Panc1 (cell line): Measurements from ENCODE around the gene LRRC45. TPM values are rescaled to one million over a fixed set of nuclear protein-coding genes. Genes with fewer than 3 reads are reported as not detected.
A peak's percentile ranks its signal among the peaks of the same experiment; 100 is the strongest.

Source experiments
- ATAC-seq: fragments of 200-7000 bp; cut with Tn5 transposase; 2 replicates; pipeline ENCODE4 v1.9.1; 2020; ENCODE audit warnings: mild to moderate bottlenecking, moderate library complexity
- BruUV-seq: library from RNA; stranded (reverse); fragments of 400-500 nt; replicated peaks from 2 replicates; lab custom pipeline; 2021; lab: Mats Ljungman, UMichigan
- CTCF ChIA-PET: fragments of 300-600 bp; sonication (Branson Sonifier 250); formaldehyde crosslinking; loops from one replicate; lab custom pipeline; 2022; ENCODE audit warnings: antibody characterized with exemption; lab: Charles Lee
- POLR2A ChIA-PET: fragments of 300-600 bp; sonication (Branson Sonifier 250); formaldehyde crosslinking; loops from one replicate; lab custom pipeline; 2022; ENCODE audit warnings: antibody characterized with exemption; lab: Charles Lee
- DNase-seq: peaks from one replicate; pipeline ENCODE4 v3.0.0-alpha.2; 2010; ENCODE audit warnings: low read depth, low spot score
- H3K27ac ChIP-seq: 2 replicates; pipeline ENCODE4 v1.5.1; 2011; ENCODE audit warnings: mild to moderate bottlenecking, low read length, inconsistent platforms
- H3K27me3 ChIP-seq: fragments of 200-500 bp; sonication (Bioruptor generic); 2 replicates; pipeline ENCODE4 v1.6.0; 2014; ENCODE audit warnings: low read length, inconsistent platforms; ENCODE audit not compliant: control insufficient read depth, insufficient read depth
- H3K36me3 ChIP-seq: fragments of 200-500 bp; sonication (Bioruptor generic); 2 replicates; pipeline ENCODE4 v1.5.1; 2014; ENCODE audit warnings: inconsistent platforms, mild to moderate bottlenecking, low read length, moderate library complexity; ENCODE audit not compliant: control insufficient read depth, insufficient read depth
- H3K4me1 ChIP-seq: 2 replicates; pipeline ENCODE4 v1.5.1; 2011; ENCODE audit warnings: inconsistent platforms, mild to moderate bottlenecking, low read length, moderate library complexity; ENCODE audit not compliant: control insufficient read depth, insufficient read depth
- H3K4me3 ChIP-seq, 2 experiments: 2 replicates each; pipeline ENCODE4 v1.5.1; 2011 to 2012; ENCODE audit warnings: low read depth in 2 of 2, low read length in 2 of 2, mild to moderate bottlenecking in 2 of 2, inconsistent platforms in 1 of 2, moderate library complexity in 1 of 2
- H3K9me3 ChIP-seq: fragments of 200-500 bp; sonication (Bioruptor generic); 2 replicates; pipeline ENCODE4 v1.5.1; 2014; ENCODE audit warnings: low read depth, mild to moderate bottlenecking, inconsistent platforms, low read length, moderate library complexity; ENCODE audit not compliant: control insufficient read depth, insufficient read depth
- CTCF ChIP-seq: fragments of 450-650 bp; IDR thresholded peaks from 2 replicates; pipeline ENCODE4 v1.5.1; 2017; ENCODE audit warnings: mild to moderate bottlenecking
- POLR2AphosphoS5 ChIP-seq: IDR thresholded peaks from 2 replicates; pipeline ENCODE4 v1.6.1; 2012; ENCODE audit warnings: mild to moderate bottlenecking, low read depth, low read length, moderate library complexity
- REST ChIP-seq, 2 experiments: IDR thresholded peaks; 2 replicates each; pipeline ENCODE4 v1.6.1; 2011 to 2012; ENCODE audit warnings: low read depth in 2 of 2, control low read depth in 1 of 2, low read length in 1 of 2, mild to moderate bottlenecking in 1 of 2, moderate library complexity in 1 of 2; ENCODE audit not compliant: insufficient read depth in 1 of 2
- SIN3A ChIP-seq: IDR thresholded peaks from 2 replicates; pipeline ENCODE4 v1.6.1; 2012; ENCODE audit warnings: low read depth, mild to moderate bottlenecking, low read length, moderate library complexity, borderline replicate concordance; ENCODE audit not compliant: insufficient read depth
- TCF7L2 ChIP-seq: IDR thresholded peaks from 2 replicates; pipeline ENCODE4 v1.6.1; 2011; ENCODE audit warnings: mild to moderate bottlenecking, low read depth, low read length, inconsistent platforms
- in situ Hi-C: cut with HindIII; loops from 2 replicates; pipeline ENCODE4 v1.10.0; 2016; ENCODE audit warnings: low sequenced_read_pairs, low pct_unique_long_range_greater_than_20kb
- intact Hi-C: fragments of 100-400 bp; cut with micrococcal nuclease; formaldehyde crosslinking; loops from one replicate; pipeline ENCODE4 v1.10.0; 2022; ENCODE audit not compliant: unreplicated experiment
- total RNA-seq: library from RNA; stranded (reverse); gene quantifications from one replicate; pipeline ENCODE4 v1.2.1, GENCODE V29; 2021; ENCODE audit not compliant: unreplicated experiment

Gene LRRC45
- total RNA-seq, 1 experiment from 2014 or later = 29.9 TPM

- in situ Hi-C loops = no loop called here
- Histone ChIP-seq H3K4me3 (no peak overlapping the region), H3K36me3 (no peaks in the 10 kb centered on the region), H3K27me3 (no peaks in the 10 kb centered on the region), H3K9me3 (no peaks in the 10 kb centered on the region), H3K4me1 (peaks cover 15% of the 10 kb centered on the region), H3K27ac (no peak overlapping the region)
- TF ChIP-seq POLR2AphosphoS5 = no peak
- no peak for TF ChIP-seq TCF7L2
- no peak for TF ChIP-seq REST (IDR thresholded peaks at IDR 0.05; ENCODE audit: insufficient read depth in 1 of 2, low read depth in 2 of 2, low read length in 1 of 2)
- no peak for TF ChIP-seq SIN3A
- no peak for TF ChIP-seq CTCF
- BruUV-seq = no TSS peak
- ChIA-PET CTCF (interaction anchor here (1.3 kb wide), 1 partner anchor 24 kb away, joined by 3 read pairs; no protein-coding TSS in a partner anchor), POLR2A (interaction anchor here (0.7 kb wide), 1 partner anchor 17 kb away, joined by 3 read pairs; no protein-coding TSS in a partner anchor)
- DNase-seq = no peak
- ATAC-seq = no peak
- intact Hi-C loops = no loop called here
Observed at GRCh38 chr17:81996232-81996756, 26.8 kb upstream of the LRRC45 start.

GRCh38 chr17:81996757-81997441, 26.2 kb upstream of the LRRC45 start:
- H3K27ac ChIP-seq = no peak overlapping the region
- no peak for DNase-seq
- no peaks in the 10 kb centered on the region for H3K27me3 ChIP-seq
- intact Hi-C loops = no loop called here
- ATAC-seq = no peak
- no peaks in the 10 kb centered on the region for H3K36me3 ChIP-seq
- H3K4me1 ChIP-seq = peaks cover 9% of the 10 kb centered on the region
- CTCF ChIA-PET = interaction anchor here (0.6 to 1.3 kb wide), 2 partner anchors 23 to 281 kb away, joined by 3 to 5 read pairs; no protein-coding TSS in a partner anchor
- POLR2A ChIA-PET = interaction anchor here (0.6 kb wide), 1 partner anchor 27 kb away, joined by 6 read pairs; no protein-coding TSS in a partner anchor
- TF ChIP-seq POLR2AphosphoS5 (no peak), TCF7L2 (no peak), SIN3A (no peak), CTCF (no peak), REST (IDR thresholded peaks at IDR 0.05; ENCODE audit: insufficient read depth in 1 of 2, low read depth in 2 of 2, low read length in 1 of 2) (no peak)
- no peaks in the 10 kb centered on the region for H3K9me3 ChIP-seq
- BruUV-seq = TSS peak; percentile 46
- H3K4me3 ChIP-seq = no peak overlapping the region
- in situ Hi-C loops = no loop called here
